Caco-2 (cell line): Measurements from ENCODE around the gene PLPP2. TPM values are rescaled to one million over a fixed set of nuclear protein-coding genes. Genes with fewer than 3 reads are reported as not detected.
A peak's percentile ranks its signal among the peaks of the same experiment; 100 is the strongest.

Source experiments
- Bru-seq: library from RNA; stranded (reverse); fragments of 400-500 nt; gene quantifications from one replicate; lab custom pipeline; 2021; lab: Mats Ljungman, UMichigan
- BruChase-seq, 2 experiments: library from RNA; stranded (reverse); fragments of 400-500 nt; gene quantifications; one replicate each; lab custom pipeline; 2021; lab: Mats Ljungman, UMichigan
- BruUV-seq: library from RNA; stranded (reverse); fragments of 400-500 nt; replicated peaks from 2 replicates; lab custom pipeline; 2021; lab: Mats Ljungman, UMichigan
- CTCF ChIA-PET: fragments of 300-600 bp; sonication (Branson Sonifier 250); formaldehyde crosslinking; loops from one replicate; lab custom pipeline; 2022; ENCODE audit warnings: antibody characterized with exemption; lab: Charles Lee
- POLR2A ChIA-PET: fragments of 300-600 bp; sonication (Branson Sonifier 250); formaldehyde crosslinking; loops from one replicate; lab custom pipeline; 2022; ENCODE audit warnings: antibody characterized with exemption; lab: Charles Lee
- DNase-seq, 2 experiments: peaks; one replicate each; pipeline versions ENCODE4 v3.0.0 to v3.0.0-alpha.2; 2020 to 2022
- H3K27me3 ChIP-seq: replicated peaks from 2 replicates; pipeline ENCODE4 v1.6.0; 2011; ENCODE audit warnings: low read length; ENCODE audit not compliant: control insufficient read depth, insufficient read depth
- H3K36me3 ChIP-seq: 2 replicates; pipeline ENCODE4 v1.5.1; 2011; ENCODE audit warnings: low read length; ENCODE audit not compliant: control insufficient read depth, insufficient read depth
- H3K4me1 ChIP-seq: fragments of 250-450 bp; sonication (Bioruptor Pico); 2 replicates; pipeline ENCODE4 v1.5.1; 2020; ENCODE audit warnings: mild to moderate bottlenecking
- H3K4me3 ChIP-seq: 2 replicates; pipeline ENCODE4 v1.5.1; 2011; ENCODE audit warnings: low read depth, mild to moderate bottlenecking, control low read depth, low read length
- H3K9me3 ChIP-seq: fragments of 250-450 bp; sonication (Bioruptor Pico); 2 replicates; pipeline ENCODE4 v1.5.1; 2020; ENCODE audit warnings: mild to moderate bottlenecking, moderate library complexity
- H3K27ac Mint-ChIP-seq: one replicate; pipeline ENCODE4 v1.8.0; 2022; ENCODE audit warnings: mixed read lengths; ENCODE audit not compliant: unreplicated experiment
- H3K27me3 Mint-ChIP-seq: one replicate; pipeline ENCODE4 v1.8.0; 2022; ENCODE audit warnings: mixed read lengths; ENCODE audit not compliant: insufficient read depth, unreplicated experiment
- H3K36me3 Mint-ChIP-seq: one replicate; pipeline ENCODE4 v1.8.0; 2022; ENCODE audit warnings: mild to moderate bottlenecking, mixed read lengths; ENCODE audit not compliant: insufficient read depth, unreplicated experiment
- H3K4me1 Mint-ChIP-seq: one replicate; pipeline ENCODE4 v1.8.0; 2022; ENCODE audit warnings: low read depth, mixed read lengths; ENCODE audit not compliant: unreplicated experiment
- H3K4me3 Mint-ChIP-seq: one replicate; pipeline ENCODE4 v1.8.0; 2022; ENCODE audit warnings: mild to moderate bottlenecking, moderate library complexity, mixed read lengths; ENCODE audit not compliant: unreplicated experiment
- H3K9me3 Mint-ChIP-seq: one replicate; pipeline ENCODE4 v1.8.0; 2022; ENCODE audit warnings: mixed read lengths; ENCODE audit not compliant: unreplicated experiment
- intact Hi-C: fragments of 100-400 bp; cut with micrococcal nuclease; formaldehyde crosslinking; loops from one replicate; pipeline ENCODE4 v1.10.0; 2022; ENCODE audit not compliant: unreplicated experiment
- long read RNA-seq: library from polyadenylated mRNA; stranded (forward); transcript quantifications from one replicate; pipeline ENCODE4 v2.0.0, GENCODE V29; 2022
- total RNA-seq: library from RNA; stranded (reverse); gene quantifications from 2 replicates; pipeline ENCODE4 v1.2.3, GENCODE V29; 2022
- TF ChIP-seq, protein P1 (sequence below), 2 experiments: fragments of 200-600 bp in 1 of 2; IDR thresholded peaks; 1 replicate in 1 of 2; 2 replicates in 1 of 2; pipeline versions ENCODE4 v1.5.1 to v1.8.0; 2011 to 2022; ENCODE audit warnings: antibody characterized with exemption in 1 of 2, control low read depth in 1 of 2, inconsistent platforms in 1 of 2, low read depth in 1 of 2, low read length in 1 of 2, mild to moderate bottlenecking in 1 of 2, moderate library complexity in 1 of 2; ENCODE audit not compliant: insufficient read depth in 1 of 2, severe bottlenecking in 1 of 2, unreplicated experiment in 1 of 2

The PLPP2 gene
- total RNA-seq (29.6 and 42.0 TPM in 2 replicates), Bru-seq, nascent RNA (percentile 61 among the genes with signal in this experiment), BruChase-seq, experiment 1, labeled RNA remaining after a 2-hour chase (percentile 60 among the genes with signal in this experiment), BruChase-seq, experiment 2, labeled RNA remaining after a 6-hour chase (percentile 70 among the genes with signal in this experiment)
- long read RNA-seq, full-length matches to known transcripts = 73 of 79 reads
- long read RNA-seq, partial matches to known transcripts = 3 of 79 reads
- long read RNA-seq, other reads (novel, unspliced or antisense) = 3 of 79 reads

- Mint-ChIP-seq H3K27me3 (no peaks in the 10 kb centered on the region), H3K9me3 (no peaks in the 10 kb centered on the region), H3K27ac (peak within 1 kb of the TSS; percentile 81), H3K36me3 (peaks cover 7% of the 10 kb centered on the region), H3K4me1 (no peaks in the 10 kb centered on the region), H3K4me3 (peak within 1 kb of the TSS; percentile 57)
- ChIA-PET CTCF (no interaction called here), POLR2A (no interaction called here)
- H3K36me3 ChIP-seq = no peaks in the 10 kb centered on the region
- H3K9me3 ChIP-seq = no peaks in the 10 kb centered on the region
- DNase-seq = peak in 1 of 2 experiments; percentile 41
- TF ChIP-seq, protein P1, sequence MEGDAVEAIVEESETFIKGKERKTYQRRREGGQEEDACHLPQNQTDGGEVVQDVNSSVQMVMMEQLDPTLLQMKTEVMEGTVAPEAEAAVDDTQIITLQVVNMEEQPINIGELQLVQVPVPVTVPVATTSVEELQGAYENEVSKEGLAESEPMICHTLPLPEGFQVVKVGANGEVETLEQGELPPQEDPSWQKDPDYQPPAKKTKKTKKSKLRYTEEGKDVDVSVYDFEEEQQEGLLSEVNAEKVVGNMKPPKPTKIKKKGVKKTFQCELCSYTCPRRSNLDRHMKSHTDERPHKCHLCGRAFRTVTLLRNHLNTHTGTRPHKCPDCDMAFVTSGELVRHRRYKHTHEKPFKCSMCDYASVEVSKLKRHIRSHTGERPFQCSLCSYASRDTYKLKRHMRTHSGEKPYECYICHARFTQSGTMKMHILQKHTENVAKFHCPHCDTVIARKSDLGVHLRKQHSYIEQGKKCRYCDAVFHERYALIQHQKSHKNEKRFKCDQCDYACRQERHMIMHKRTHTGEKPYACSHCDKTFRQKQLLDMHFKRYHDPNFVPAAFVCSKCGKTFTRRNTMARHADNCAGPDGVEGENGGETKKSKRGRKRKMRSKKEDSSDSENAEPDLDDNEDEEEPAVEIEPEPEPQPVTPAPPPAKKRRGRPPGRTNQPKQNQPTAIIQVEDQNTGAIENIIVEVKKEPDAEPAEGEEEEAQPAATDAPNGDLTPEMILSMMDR (IDR thresholded peaks at IDR 0.05; ENCODE audit: insufficient read depth in 1 of 2, low read depth in 1 of 2, low read length in 1 of 2, severe bottlenecking in 1 of 2, unreplicated experiment in 1 of 2) = no peak
- BruUV-seq = no TSS peak
- peaks cover 33% of the 10 kb centered on the region for H3K4me1 ChIP-seq
- H3K4me3 ChIP-seq = peak within 1 kb of the TSS; percentile 65
- no peaks in the 10 kb centered on the region for H3K27me3 ChIP-seq
- intact Hi-C loops = no loop called here
Measured at GRCh38 chr19:291006-291521, at the start of gene PLPP2. TSS of gene PLPP2 (minus strand) at chr19:291403. CDS start at chr19:291336, 67 bp downstream.

- H3K4me3 ChIP-seq = no peak overlapping the region
- no TSS peak for BruUV-seq
- Mint-ChIP-seq H3K9me3 (no peaks in the 10 kb centered on the region), H3K4me3 (no peak overlapping the region), H3K27me3 (no peaks in the 10 kb centered on the region), H3K36me3 (peaks cover 37% of the 10 kb centered on the region), H3K27ac (no peak overlapping the region), H3K4me1 (peaks cover 15% of the 10 kb centered on the region)
- H3K36me3 ChIP-seq = peaks cover 1% of the 10 kb centered on the region; the same call in 1 of the 2 replicates
- DNase-seq = no peak
- H3K27me3 ChIP-seq = no peaks in the 10 kb centered on the region
- CTCF ChIA-PET = no interaction called here
- POLR2A ChIA-PET = no interaction called here
- TF ChIP-seq, protein P1 (IDR thresholded peaks at IDR 0.05; ENCODE audit: insufficient read depth in 1 of 2, low read depth in 1 of 2, low read length in 1 of 2, severe bottlenecking in 1 of 2, unreplicated experiment in 1 of 2) = no peak
- intact Hi-C loops = no loop called here
- H3K4me1 ChIP-seq = peaks cover 15% of the 10 kb centered on the region
- H3K9me3 ChIP-seq = no peaks in the 10 kb centered on the region
Measured at GRCh38 chr19:340620-341385, 49.6 kb upstream of the PLPP2 start.

DNA sequence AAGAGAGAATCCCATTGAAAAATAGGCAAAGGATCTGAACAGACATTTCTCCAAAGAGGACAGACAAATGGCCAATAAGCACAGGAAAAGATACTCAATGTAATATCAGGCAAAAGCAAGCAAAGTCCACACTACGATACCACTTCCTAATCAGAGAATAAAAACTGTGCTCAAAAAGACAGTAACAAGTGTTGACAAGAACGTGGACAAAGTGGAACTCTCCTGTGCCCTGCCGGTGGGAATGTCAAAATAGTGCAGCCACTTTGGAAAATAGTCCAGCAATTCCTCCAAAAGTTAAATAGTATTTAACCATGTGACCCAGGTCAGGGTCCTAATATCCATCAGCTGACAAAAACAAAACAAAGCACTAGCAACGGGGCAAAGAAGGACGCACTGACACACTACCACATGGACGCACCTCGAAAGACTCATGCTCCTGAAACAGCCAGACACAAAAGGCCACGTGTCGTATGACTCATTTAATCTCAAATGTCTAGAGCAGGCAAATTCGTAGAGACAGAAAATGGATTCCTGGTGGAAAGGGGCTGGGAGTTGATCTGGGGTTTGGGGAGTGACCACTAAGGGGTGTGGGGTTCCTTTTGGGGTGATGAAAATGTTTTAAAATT lies 48.2 kb upstream of the PLPP2 start:
- ChIA-PET CTCF (no interaction called here), POLR2A (no interaction called here)
- Mint-ChIP-seq H3K27me3 (no peaks in the 10 kb centered on the region), H3K4me1 (peaks cover 6% of the 10 kb centered on the region), H3K36me3 (peaks cover 33% of the 10 kb centered on the region), H3K27ac (no peak overlapping the region), H3K4me3 (no peak overlapping the region), H3K9me3 (no peaks in the 10 kb centered on the region)
- DNase-seq = no peak
- Histone ChIP-seq H3K4me1 (peaks cover 8% of the 10 kb centered on the region), H3K36me3 (peaks cover 1% of the 10 kb centered on the region; the same call in 1 of the 2 replicates), H3K9me3 (no peaks in the 10 kb centered on the region), H3K4me3 (no peak overlapping the region), H3K27me3 (no peaks in the 10 kb centered on the region)
- intact Hi-C loops = no loop called here
- TF ChIP-seq, protein P1 (IDR thresholded peaks at IDR 0.05; ENCODE audit: insufficient read depth in 1 of 2, low read depth in 1 of 2, low read length in 1 of 2, severe bottlenecking in 1 of 2, unreplicated experiment in 1 of 2) = no peak
- BruUV-seq = no TSS peak
